M059J (cell line): ENCODE measurements around the gene RAD54L2. TPM values are rescaled to one million over a fixed set of nuclear protein-coding genes. Genes with fewer than 3 reads are reported as not detected.
"Not testable (repeated sequence)": the region's sequence is repeated elsewhere in the genome, so short reads cannot be mapped to it uniquely, and the experiment has no call there.

Experiments
- DNase-seq: peaks from one replicate; pipeline ENCODE4 v3.0.0-alpha.2; 2012; ENCODE audit warnings: low read depth
- total RNA-seq: library from RNA; depleted of rRNA; stranded (reverse); fragments of >200 nt; shearing (Covaris generic); gene quantifications from 2 replicates; pipeline ENCODE4 v1.2.3, GENCODE V29; 2014; rRNA removed

RAD54L2 gene, protein sequence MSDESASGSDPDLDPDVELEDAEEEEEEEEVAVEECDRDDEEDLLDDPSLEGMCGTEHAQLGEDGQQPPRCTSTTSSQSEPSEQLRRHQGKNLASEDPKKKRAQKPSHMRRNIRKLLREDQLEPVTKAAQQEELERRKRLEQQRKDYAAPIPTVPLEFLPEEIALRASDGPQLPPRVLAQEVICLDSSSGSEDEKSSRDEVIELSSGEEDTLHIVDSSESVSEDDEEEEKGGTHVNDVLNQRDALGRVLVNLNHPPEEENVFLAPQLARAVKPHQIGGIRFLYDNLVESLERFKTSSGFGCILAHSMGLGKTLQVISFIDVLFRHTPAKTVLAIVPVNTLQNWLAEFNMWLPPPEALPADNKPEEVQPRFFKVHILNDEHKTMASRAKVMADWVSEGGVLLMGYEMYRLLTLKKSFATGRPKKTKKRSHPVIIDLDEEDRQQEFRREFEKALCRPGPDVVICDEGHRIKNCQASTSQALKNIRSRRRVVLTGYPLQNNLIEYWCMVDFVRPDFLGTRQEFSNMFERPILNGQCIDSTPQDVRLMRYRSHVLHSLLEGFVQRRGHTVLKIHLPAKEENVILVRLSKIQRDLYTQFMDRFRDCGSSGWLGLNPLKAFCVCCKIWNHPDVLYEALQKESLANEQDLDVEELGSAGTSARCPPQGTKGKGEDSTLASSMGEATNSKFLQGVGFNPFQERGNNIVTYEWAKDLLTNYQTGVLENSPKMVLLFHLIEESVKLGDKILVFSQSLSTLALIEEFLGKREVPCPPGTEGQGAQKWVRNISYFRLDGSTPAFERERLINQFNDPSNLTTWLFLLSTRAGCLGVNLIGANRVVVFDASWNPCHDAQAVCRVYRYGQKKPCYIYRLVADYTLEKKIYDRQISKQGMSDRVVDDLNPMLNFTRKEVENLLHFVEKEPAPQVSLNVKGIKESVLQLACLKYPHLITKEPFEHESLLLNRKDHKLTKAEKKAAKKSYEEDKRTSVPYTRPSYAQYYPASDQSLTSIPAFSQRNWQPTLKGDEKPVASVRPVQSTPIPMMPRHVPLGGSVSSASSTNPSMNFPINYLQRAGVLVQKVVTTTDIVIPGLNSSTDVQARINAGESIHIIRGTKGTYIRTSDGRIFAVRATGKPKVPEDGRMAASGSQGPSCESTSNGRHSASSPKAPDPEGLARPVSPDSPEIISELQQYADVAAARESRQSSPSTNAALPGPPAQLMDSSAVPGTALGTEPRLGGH (N-terminal part only)
- 5.8 and 7.4 TPM in 2 replicates for total RNA-seq

- DNase-seq, result peak; percentile 71
Measured at GRCh38 chr3:51538459-51539290, at the start of gene RAD54L2. Gene RAD54L2 (plus strand): TSS chr3:51538719. CDS start chr3:51590421, 51,702 bp downstream.

DNA sequence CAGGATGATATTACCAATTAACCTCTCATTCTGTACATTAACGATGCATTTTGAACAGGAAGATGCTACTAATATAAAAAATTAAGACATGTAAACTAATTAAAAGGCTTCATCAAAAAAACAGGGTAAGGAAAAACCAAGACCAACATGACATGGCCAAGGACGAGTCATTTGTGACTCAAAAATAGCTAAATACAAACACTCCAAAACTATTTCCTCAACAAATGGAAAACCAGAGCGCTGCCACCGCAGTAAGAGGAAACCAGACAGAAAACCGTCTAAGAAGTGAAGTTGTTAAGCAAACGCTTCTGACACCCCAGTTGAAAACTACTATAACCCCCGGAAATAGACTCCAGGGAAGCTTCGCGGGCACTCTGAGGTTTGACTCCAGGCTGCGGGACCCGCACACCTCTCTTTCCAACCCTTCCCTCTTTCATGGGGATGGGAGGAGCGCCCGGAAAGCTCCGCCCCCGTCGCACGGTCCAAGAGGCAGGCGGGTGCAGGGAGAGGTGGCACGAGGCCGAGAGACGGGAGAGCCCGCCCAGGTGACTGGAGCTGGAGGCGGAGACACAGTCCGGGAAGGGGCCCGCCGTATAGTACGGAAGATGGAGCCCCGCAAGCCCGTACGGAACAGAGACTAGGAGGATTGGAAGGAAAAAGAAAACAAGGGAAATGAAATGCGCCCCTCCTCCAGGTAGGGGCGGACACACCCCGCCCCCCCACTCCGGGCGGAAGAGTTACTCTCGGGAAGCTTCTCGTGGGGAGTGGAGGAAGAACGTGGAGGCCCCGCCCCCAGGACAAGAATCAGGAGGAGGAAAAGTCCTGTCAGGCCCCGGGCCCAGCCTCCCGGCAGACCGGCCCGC, 39.4 kb upstream of the RAD54L2 start:
- peak; percentile 91 for DNase-seq

DNA sequence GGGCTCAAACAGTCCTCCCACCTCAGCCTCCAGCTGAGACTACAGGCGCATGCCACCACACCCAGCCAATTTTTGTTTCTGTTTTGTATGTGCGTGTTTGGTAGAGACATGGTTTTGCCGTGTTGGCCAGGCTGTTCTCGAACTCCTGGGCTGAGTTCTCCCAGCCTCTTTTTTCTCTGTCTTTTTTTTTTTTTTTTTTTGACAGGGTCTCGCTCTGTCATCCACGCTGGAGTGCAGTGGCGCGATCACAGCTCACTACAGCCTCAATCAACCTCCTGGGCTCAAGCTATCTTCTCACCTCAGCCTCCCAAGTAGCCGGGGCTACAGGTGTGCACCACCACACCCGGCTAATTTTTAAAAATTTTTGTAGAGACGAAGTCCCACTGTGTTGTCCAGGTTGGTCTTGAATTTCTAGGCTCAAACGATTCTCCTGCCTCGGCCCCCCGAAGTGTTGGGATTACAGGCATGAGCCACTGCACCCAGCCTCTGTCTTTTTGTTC, 37.8 kb upstream of the RAD54L2 start:
- DNase-seq, result no peak

DNA sequence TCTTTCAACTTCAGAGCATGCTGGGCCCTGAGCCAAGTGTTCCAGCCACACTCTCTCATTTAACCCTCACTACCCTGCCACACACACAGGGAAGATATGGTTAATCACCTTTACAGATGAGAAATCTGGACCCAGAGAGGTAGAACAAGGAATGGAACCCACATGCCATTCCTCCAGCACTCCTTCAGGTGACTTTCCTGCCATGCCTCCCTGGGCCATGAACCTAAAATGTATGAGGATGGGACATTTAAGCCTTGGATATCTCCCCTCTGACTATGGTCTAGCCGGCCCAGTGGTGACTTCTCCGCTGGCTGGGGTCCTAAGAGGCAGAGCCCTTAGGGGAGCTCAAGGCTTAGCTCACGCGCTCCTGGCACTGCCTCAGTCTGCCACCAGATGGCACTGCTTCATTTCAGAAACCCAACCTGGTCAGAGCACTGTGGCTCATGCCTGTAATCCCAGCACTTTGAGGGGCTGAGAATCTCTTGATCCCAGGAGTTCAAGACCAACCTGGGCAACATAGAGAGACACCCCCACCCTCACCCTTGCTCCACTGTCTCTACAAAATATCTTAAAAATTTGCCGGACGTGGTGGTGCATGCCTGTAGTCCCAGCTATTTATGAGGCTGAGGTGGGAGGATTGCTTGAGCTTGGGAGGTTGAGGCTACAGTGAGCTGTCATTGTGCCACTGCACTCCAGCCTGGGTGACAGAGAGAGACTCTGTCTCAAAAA, 36.5 kb upstream of the RAD54L2 start:
- peak; percentile 57 for DNase-seq

DNA sequence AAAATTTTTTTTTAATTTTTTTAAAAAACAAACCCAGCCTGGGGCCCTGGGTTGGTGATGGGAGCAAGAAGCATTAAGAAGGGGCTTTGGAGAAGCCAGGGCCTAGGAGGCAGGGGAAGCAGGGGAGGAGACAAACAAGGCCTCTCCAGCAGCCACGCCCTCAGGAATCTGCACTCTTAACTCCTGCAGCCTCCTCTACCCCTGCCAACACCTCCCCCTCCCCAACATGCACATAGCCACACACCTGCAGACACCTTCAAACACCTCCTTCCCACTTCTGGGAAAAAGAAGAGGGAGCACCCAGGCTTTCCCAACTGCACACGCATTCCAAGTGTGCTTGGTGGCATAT, 36.0 kb upstream of the RAD54L2 start:
- DNase-seq, result no peak

- DNase-seq, result no peak
Measured at GRCh38 chr3:51503007-51503406, 35.5 kb upstream of the RAD54L2 start.

GRCh38 chr3:51508255-51508654, 30.3 kb upstream of the RAD54L2 start:
- no peak for DNase-seq

DNA sequence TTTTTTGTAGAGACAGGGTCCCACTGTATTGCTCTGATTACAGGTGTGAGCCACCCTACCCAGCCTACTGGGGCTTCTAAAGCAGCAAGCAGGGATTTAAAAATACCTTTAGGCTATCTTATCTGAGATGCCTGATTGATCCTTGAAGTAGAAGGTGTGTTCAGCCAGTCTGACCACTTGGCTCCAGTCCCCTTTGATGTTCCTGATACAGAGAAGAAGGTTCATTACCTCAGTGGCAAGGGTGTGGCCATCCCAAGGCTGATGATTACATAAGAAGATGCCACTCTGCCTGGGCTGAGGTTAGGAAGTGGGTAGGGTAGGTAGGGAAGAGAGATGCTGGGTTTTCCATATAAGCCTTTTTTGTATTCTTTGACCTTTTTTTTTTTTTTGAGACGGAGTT, 27.5 kb upstream of the RAD54L2 start:
- no peak for DNase-seq

DNA sequence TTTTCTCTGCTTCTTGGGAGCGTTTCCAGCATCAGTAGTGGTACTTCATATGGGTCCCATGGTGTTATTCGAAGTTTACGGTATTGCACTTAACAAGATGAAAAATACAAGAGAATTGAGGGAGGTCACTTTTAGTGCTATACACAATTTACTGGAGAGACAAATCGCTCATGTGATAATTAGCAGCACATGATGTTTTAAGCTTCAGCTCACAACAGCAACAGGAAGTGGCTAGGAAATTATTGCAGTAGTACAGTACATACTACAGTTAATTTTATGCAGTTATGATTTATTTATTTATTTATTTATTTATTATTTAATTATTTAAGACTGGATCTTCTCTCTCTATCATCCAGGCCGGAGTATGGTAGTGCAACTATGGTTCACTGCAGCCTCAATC, 24.3 kb upstream of the RAD54L2 start:
- DNase-seq, result no peak

DNA sequence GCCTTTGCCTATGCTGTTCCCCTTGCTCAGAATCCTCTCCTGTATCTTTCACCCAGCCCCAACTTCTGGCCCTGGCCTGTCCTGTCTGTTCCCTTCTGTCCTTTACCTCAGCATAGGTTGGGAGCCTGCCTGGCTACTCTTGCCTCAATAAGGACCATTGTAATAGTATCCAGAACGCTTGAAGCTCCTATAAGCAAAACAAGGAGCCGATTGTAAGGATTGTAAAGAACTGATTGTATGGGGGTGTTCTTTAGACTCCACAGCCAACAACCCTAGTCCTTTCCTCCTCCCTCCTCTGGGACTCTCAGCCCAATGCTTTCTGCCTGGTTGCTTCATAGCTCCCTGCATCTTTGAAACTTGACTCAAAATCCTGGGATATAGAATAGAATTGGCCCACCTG, 18.7 kb upstream of the RAD54L2 start:
- no peak for DNase-seq

DNA sequence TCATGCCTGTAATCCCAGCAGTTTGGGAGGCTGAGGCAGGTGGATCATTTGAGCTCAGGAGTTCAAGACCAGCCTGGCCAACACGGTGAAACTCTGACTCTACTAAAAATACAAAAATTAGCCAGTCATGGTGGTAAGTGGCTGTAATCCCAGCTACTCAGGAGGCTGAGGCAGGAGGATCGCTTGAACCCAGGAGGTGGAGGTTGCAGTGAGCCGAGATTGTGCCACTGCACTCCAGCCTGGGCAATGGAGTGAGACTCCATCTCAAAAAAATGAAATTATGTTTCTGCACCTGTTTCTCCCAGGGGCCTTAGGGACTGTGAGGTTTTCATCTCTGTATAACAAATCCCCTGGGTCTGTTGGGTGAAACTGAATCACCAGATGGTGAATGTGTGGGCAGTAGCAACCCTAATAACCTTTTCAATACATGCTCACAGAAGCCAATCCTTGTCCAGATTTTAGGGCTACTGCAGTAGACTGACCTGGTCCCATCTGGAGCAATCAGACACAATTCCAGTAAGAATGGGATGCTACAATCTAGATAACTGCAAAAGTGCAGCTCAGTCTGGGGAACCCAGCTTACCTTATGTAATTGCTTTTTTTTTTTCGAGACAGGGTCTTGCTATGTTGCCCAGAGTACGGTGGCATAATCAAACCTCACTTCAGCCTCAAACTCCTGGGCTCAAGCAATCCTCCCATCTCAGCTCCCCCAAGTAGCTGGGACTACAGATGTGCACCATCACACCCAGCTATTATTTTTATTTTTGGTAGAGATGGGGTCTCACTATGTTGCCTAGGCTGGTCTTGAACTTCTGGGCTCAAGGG, 17.4 kb upstream of the RAD54L2 start:
- DNase-seq, result not testable (repeated sequence)

DNA sequence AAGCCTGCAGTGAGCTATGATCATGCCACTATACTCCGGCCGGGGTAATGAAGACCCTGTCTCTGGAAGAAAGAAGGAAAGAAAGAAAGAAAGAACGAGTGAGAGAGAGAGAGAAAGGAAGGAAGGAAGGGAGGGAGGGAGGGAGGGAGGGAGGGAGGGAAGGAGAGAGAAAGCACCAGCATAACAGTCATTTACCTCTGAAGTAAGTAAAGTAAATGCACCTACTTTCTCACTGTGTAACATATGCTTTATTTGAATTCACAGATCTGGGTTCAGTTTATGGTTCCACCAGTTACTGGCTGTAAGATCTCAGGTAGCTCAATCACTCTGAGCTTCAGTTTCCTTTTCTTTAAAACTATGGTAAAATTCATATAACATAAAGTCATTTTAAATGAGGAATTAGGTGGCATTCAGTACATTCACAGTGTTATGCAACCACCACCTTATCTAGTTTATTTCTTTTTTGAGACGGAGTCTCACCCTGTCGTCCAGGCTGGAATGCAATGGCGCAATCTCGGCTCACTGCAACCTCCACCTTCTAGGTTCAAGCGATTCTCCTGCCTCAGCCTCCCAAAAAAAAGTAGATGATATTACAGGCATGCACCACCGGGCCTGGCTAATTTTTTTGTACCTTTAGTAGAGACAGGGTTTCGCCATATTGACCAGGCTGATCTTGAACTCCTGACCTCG, 16.1 kb upstream of the RAD54L2 start:
- no peak for DNase-seq

DNA sequence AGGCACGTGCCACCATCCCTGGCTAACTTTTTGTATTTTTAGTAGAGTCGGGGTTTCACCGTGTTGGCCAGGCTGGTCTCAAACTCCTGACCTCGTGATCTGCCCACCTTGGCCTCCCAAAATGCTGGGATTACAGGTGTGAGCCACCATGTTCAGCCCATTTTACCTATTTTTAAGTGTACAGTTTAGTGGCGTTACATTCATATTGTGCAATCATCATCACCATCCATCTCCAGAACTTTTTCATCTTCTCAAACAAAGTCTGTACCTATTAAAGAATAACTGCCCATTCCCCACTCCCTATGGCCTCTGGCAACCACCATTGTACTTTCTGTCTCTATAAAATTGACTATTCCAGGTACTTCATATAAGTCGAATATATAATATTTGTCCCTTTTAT, 13.6 kb upstream of the RAD54L2 start:
- not testable (repeated sequence) for DNase-seq

DNA sequence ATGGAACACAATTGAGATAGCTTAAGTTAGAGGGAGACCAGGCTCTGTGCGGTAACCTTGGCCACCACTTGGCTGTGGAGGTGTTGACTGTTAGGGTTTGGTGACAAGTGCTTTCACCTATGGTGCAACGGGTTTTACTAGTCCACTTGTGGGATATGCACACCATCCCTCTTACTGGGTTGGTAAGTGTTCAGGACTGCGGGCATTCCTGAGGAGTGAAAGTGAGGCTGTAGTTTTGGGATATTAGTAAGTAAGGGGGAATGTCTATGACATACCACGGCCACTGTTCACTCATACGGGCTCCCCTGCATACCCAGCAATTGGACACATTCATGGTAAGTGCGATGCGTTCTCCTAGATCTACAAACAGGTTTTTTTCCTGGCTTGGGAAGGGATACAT, 8.0 kb upstream of the RAD54L2 start:
- peak; percentile 53 for DNase-seq

GRCh38 chr3:51535146-51536019, 3.1 kb upstream of the RAD54L2 start:
- peak; percentile 23 for DNase-seq

- not testable (repeated sequence) for DNase-seq
Measured at GRCh38 chr3:51537631-51538030, 888 bp upstream of the RAD54L2 start.

DNA sequence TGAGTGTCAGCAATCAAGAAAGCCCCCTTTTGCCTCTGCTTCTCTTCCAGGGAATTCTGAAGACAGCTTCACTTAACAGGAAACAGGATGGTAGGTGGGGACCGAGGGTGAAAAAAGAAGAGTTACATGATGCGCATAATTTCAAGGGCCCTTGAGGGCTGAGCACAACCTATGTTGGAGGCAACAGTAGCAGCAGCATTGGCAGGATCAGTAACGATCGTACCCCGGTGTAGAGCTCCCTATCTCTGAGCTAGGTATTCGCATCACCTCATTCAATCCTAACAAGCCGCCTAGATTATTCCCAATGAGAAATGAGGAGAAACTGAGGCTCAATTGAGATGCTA, 432 bp upstream of the RAD54L2 start:
- DNase-seq, result peak; percentile 17
